Mucosa of descending colon (tissue), 3 donors: ENCODE data around the gene EGFL6. TPM values are rescaled to one million over a fixed set of nuclear protein-coding genes. Genes with fewer than 3 reads are reported as not detected.
A peak's percentile ranks its signal among the peaks of the same experiment; 100 is the strongest.
"Not testable (repeated sequence)": the region's sequence is repeated elsewhere in the genome, so short reads cannot be mapped to it uniquely, and the experiment has no call there.

ENCODE experiments used
- ATAC-seq: fragments of 200-7000 bp; cut with Tn5 transposase; one replicate; pipeline ENCODE4 v1.9.1; 2020; ENCODE audit warnings: mild to moderate bottlenecking, moderate library complexity
- DNase-seq, 3 donors: peaks; one replicate each; pipeline ENCODE4 v3.0.0-alpha.2; 2020
- H3K36me3 ChIP-seq: fragments of 200-600 bp; one replicate; pipeline ENCODE4 v1.8.0; 2021; ENCODE audit warnings: low read depth, mild to moderate bottlenecking
- H3K4me1 ChIP-seq: fragments of 200-600 bp; one replicate; pipeline ENCODE4 v1.8.0; 2021; ENCODE audit warnings: low read depth, mild to moderate bottlenecking
- H3K4me3 ChIP-seq: fragments of 200-600 bp; one replicate; pipeline ENCODE4 v1.8.0; 2021; ENCODE audit warnings: mild to moderate bottlenecking
- H3K9me3 ChIP-seq: fragments of 200-600 bp; one replicate; pipeline ENCODE4 v1.8.0; 2021; ENCODE audit warnings: mild to moderate bottlenecking
- CTCF ChIP-seq: fragments of 200-600 bp; IDR thresholded peaks from one replicate; pipeline ENCODE4 v1.8.0; 2022; ENCODE audit warnings: antibody characterized with exemption, mild to moderate bottlenecking
- intact Hi-C, 2 donors: fragments of 100-400 bp; cut with DNase I in 1 of 2; cut with micrococcal nuclease in 1 of 2; formaldehyde crosslinking; loops; one replicate each; pipeline versions ENCODE4 v1.11.0 to v1.11.1; 2022; cut with DNase I, micrococcal nuclease
- total RNA-seq, 3 donors: library from RNA; stranded (reverse); fragmentation: NEBNext Ultra II Directional in 2 of 3; extraction: Animal tissue kit (Norgen Biotek cat#: 25700) in 2 of 3; gene quantifications; one replicate each; pipeline versions ENCODE4 v1.2.1 to v1.2.4, GENCODE V29; 2021 to 2023
- donor health status: DM: no; HTN: no; CAD: no; lungs with moderate emphysema.
- donor health status: DM: no; HTN: no; CAD: no.
- donor health status: DM: no; HTN: yes; CAD: no.

The EGFL6 gene
- total RNA-seq, 3 donors from 2014 or later, result 0.29 TPM; not detected in 2

GRCh38 chrX:13607996-13608365, 38.6 kb downstream of the EGFL6 start:
- Histone ChIP-seq H3K9me3 (no peaks in the 10 kb centered on the region), H3K4me1 (no peaks in the 10 kb centered on the region), H3K4me3 (no peak overlapping the region), H3K36me3 (no peaks in the 10 kb centered on the region)
- ATAC-seq (peak; percentile 47), DNase-seq (peak in 1 of 3 donors; percentile 24)
- no peak for TF ChIP-seq CTCF
- intact Hi-C loops, result no loop called here

GRCh38 chrX:13614154-13614553, 44.8 kb downstream of the EGFL6 start:
- DNase-seq (no peak), ATAC-seq (no peak)
- Histone ChIP-seq H3K9me3 (no peaks in the 10 kb centered on the region), H3K4me3 (no peak overlapping the region), H3K36me3 (no peaks in the 10 kb centered on the region), H3K4me1 (no peaks in the 10 kb centered on the region)
- intact Hi-C loops, result no loop called here
- no peak for TF ChIP-seq CTCF

- Histone ChIP-seq H3K4me1 (no peaks in the 10 kb centered on the region), H3K36me3 (no peaks in the 10 kb centered on the region), H3K4me3 (no peak overlapping the region), H3K9me3 (no peaks in the 10 kb centered on the region)
- ATAC-seq, result no peak
- TF ChIP-seq CTCF, result no peak
- DNase-seq, result no peak
- intact Hi-C loops, result no loop called here
Measured at GRCh38 chrX:13620207-13620606, 50.8 kb downstream of the EGFL6 start.

- intact Hi-C loops, result no loop called here
- TF ChIP-seq CTCF, result no peak
- H3K4me1 ChIP-seq, result no peaks in the 10 kb centered on the region
- H3K36me3 ChIP-seq, result no peaks in the 10 kb centered on the region
- ATAC-seq (no peak), DNase-seq (no peak)
- H3K4me3 ChIP-seq, result no peak overlapping the region
- H3K9me3 ChIP-seq, result no peaks in the 10 kb centered on the region
Measured at GRCh38 chrX:13622401-13622964, 53.1 kb downstream of the EGFL6 start.

GRCh38 chrX:13627306-13627705, 57.9 kb downstream of the EGFL6 start:
- intact Hi-C loops, result no loop called here
- H3K4me1 ChIP-seq, result no peaks in the 10 kb centered on the region
- no peaks in the 10 kb centered on the region for H3K9me3 ChIP-seq
- no peaks in the 10 kb centered on the region for H3K36me3 ChIP-seq
- H3K4me3 ChIP-seq, result no peak overlapping the region
- TF ChIP-seq CTCF, result no peak
- no peak for DNase-seq
- no peak for ATAC-seq

- DNase-seq, H3K4me1 ChIP-seq, H3K9me3 ChIP-seq, H3K4me3 ChIP-seq, ATAC-seq, H3K36me3 ChIP-seq, intact Hi-C loops: not testable (repeated sequence)
Measured at GRCh38 chrX:13637224-13637623, 67.8 kb downstream of the EGFL6 start.
